Stimulated activated naive CD8-positive, alpha-beta T cell treated with anti-CD3 and anti-CD28 coated beads, Interleukin-15, Interleukin-2, amounts not matched to agents 100 U/mL and 50 U/mL, for 24 hours (primary cell): Measurements from ENCODE around the gene DERA.

Experiments used
- ATAC-seq: fragments of 150-1000 bp; cut with Tn5 transposase; one replicate; pipeline ENCODE4 v1.10.0; 2021
- DNase-seq: peaks from one replicate; pipeline ENCODE4 v3.0.0; 2021

Gene DERA

DNA sequence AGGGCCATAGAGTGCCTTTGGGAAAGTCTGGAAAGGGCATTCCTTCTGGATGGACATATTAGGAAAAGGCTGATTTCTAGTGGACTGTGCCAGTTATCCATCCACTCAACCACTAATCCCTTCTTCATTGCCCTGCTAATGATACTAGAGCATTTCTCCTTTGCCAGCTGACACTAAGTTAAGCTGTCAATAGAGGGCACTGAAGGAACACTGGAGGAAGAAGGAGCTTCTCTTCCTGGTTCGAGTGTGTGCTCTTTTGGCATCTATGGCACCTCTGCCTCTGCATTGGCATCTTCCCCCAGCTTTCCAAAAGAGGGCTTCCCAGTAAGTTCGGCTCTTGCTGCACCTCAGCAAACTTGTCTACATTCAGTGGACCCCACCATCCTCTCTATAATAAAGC is 165.4 kb downstream of the DERA start:
- ATAC-seq (no peak), DNase-seq (no peak)

DNA sequence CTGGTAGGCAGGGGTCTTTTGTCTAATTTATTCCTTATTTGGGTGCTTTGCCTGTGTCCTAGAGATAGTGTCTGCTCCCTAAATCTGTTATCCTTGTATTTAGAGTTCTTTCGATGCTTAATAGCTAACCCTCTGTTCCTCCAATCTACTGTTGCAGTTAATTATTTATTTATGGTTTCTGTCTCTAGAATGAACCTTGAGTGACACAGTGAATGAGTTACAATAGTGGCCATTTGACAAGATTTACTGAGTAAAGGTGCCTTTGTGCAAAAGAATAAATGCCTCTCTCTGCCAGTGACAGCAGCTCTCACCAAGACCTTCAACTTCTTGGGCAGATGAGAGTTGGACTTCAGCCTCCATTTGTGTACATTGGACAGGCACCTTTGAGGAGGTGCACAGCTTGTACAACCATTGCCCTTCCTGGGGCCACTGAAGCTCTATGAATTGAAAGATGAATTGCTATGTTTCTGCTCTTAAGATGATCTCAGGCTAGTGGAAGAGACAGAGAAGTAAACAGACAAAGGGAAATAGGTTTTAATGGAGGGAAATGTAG is 165.9 kb downstream of the DERA start:
- DNase-seq (no peak), ATAC-seq (no peak)

DNA sequence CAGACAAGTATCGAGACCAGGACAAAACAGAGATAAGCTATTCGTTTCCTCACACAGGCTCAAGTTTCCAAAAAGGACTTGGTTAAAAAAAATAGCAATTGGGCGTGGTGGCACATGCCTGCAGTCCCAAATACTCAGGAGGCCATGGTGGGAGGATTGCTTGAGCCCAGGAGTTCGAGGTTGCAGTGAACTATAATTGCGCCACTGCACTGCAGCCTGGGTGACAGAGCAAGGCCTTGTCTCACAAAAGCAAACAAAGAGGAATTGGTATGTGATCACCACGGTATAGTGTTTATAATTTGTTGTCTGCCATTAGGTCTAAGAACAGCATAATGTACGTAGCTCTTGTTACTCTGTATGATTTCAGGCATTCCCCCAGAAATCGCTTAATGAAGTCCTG is 175.3 kb downstream of the DERA start:
- ATAC-seq (no peak), DNase-seq (no peak)

DNA sequence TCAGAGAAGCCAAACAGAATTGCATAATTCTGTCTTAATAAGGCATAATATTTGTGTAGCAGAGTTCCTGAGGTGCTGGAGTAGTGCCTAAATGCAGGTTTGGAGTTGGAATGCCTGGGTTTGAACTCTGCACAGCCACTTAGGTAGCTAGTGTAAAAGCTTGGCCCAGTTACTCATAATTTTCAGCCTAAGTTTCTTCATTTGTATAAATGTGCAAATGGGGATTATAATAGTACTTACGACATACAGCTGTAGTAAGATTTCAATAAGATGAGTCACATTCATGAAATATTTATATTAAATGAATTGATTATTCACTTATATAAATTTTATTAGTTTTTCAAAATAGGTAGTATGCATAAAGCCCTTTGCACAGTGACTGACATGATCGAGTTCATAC is 175.8 kb downstream of the DERA start:
- no peak for DNase-seq
- ATAC-seq, result no peak
